CD4-positive, alpha-beta T cell treated with Interleukin-21 for 1 hour (primary cell): ENCODE results near the gene TACR2.
A peak's percentile ranks its signal among the peaks of the same experiment; 100 is the strongest.

Experiments used
- DNase-seq: peaks from one replicate; pipeline ENCODE4 v3.0.0-alpha.2; 2020

The TACR2 gene

GRCh38 chr10:69366738-69367137, 50.0 kb downstream of the TACR2 start:
- DNase-seq = no peak

- DNase-seq = no peak
These were observed 52.3 kb downstream of the TACR2 start for GRCh38 chr10:69364232-69364940.

GRCh38 chr10:69363666-69364065, 53.1 kb downstream of the TACR2 start:
- DNase-seq = no peak

- DNase-seq = peak; percentile 19
These were observed 54.2 kb downstream of the TACR2 start for GRCh38 chr10:69362471-69362954.

DNA sequence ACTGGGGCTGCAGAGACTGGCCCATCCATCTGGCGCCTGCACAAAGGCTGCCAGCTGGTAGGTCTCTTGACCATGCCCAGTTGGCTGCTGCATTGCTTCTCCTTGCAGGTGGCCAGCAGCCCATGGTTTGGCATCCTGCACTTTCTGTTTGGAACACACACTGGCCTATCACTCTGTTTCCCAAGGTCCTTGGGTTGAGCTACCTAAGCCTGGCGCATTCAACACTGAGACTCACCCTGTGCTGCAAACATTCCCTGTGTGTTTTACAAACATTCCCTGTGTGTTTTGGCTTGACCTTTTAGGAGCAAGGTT, 55.5 kb downstream of the TACR2 start:
- no peak for DNase-seq

GRCh38 chr10:69360485-69361302, 56.0 kb downstream of the TACR2 start:
- DNase-seq = no peak

GRCh38 chr10:69359594-69359993, 57.1 kb downstream of the TACR2 start:
- DNase-seq = peak; percentile 45

GRCh38 chr10:69359148-69359547, 57.6 kb downstream of the TACR2 start:
- no peak for DNase-seq

DNA sequence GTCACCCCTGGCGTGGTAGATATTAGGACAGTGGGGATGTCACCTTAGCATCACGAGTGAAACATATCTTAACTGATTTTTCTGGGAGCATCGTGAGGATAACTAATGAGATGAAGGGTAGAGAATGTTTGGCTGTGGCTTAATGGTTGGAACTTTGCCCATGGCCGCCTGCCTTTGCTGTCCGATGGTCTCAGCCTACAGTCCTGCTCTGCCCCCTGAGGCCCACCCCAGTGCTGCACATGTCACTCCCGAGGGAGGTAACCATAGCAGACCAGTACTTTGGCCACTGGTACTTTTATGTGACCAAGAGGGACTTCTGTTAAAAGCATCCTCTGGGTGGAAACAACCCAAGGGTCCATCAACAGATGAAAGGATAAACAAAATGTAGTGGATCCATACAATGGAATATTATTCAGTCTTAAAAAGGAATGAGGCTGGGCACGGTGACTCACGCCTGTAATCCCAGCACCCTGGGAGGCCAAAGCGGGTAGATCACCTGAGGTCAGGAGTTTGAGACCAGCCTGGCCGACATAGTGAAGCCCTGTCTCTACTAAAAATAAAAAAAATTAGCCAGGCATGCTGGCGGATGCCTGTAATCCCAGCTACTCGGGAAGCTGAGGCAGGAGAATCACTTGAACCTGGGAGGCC, 58.4 kb downstream of the TACR2 start:
- DNase-seq = no peak

DNA sequence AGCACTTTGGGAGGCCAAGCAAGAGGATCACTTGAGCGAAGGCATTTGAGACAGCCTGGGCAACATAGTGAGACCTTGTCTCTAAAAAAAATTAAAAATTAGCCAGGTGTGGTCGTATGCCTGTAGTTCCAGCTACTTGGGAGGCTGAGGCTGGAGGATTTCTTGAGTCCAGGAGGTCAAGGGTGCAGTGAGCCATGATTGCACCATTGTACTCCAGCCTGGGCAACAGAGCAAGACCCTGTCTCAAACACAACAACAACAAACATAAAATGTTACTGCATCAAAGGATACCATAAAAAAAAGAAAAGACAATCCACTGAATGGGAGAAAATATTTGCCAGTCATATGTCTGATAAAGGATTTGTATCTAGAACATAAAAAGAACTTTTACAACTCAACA, 60.5 kb downstream of the TACR2 start:
- DNase-seq = no peak

DNA sequence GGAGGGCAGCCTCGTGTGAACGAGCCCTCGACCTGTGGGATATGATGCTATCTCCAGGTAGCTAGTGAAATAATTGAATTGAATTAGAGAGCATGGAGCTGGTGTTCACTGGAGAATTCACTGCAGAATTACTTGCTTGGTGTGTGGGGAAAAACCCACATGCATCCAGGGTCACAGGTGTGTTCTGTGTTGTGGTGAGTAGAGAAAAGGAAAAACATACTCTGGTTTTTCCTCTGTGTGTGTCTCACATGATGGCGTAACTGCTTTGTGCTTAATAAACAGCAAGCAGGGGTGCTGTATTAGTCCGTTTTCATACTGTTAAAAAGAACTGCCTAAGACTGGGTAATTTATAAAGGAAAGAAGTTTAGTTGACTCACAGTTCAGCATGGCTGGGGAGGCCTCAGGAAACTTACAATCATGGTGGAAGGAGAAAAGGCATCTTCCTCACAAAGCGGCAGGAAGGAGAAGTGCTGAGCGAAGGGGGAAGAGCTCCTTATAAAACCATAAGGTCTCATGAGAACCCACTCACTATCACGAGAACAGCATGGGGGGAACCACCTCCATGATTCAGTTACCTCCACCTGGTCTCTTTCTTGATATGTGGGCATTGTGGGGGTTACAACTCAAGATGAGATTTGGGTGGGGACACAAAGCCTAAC, 62.6 kb downstream of the TACR2 start:
- no peak for DNase-seq
